HUDEP-2 (cell line): ENCODE measurements around the gene SEC14L5.
A peak's percentile ranks its signal among the peaks of the same experiment; 100 is the strongest.

Experiments used
- DNase-seq, 76 experiments: peaks; one replicate each; lab custom pipeline; 2025; ENCODE audit not compliant: unreplicated experiment in 76 of 76; lab: John Stamatoyannopoulos, UW

The SEC14L5 gene

GRCh38 chr16:5007256-5007655 lies 49.1 kb downstream of the SEC14L5 start:
- no peak for DNase-seq

GRCh38 chr16:5008311-5008731 lies 50.2 kb downstream of the SEC14L5 start:
- no peak for DNase-seq

GRCh38 chr16:5010576-5011329 lies 52.6 kb downstream of the SEC14L5 start:
- DNase-seq, result peak in 1 of 76 experiments; percentile 6

GRCh38 chr16:5011637-5012036 lies 53.5 kb downstream of the SEC14L5 start:
- DNase-seq, result no peak

- DNase-seq, result no peak
These were observed 54.8 kb downstream of the SEC14L5 start for GRCh38 chr16:5012887-5013286.

GRCh38 chr16:5015351-5015750 lies 57.2 kb downstream of the SEC14L5 start:
- DNase-seq, result no peak

GRCh38 chr16:5015887-5016286 lies 57.8 kb downstream of the SEC14L5 start:
- no peak for DNase-seq

- no peak for DNase-seq
These were observed 59.0 kb downstream of the SEC14L5 start for GRCh38 chr16:5016967-5017677.

GRCh38 chr16:5017678-5017969 lies 59.5 kb downstream of the SEC14L5 start:
- DNase-seq, result no peak

GRCh38 chr16:5018793-5019192 lies 60.7 kb downstream of the SEC14L5 start:
- DNase-seq, result no peak

GRCh38 chr16:5019775-5020174 lies 61.6 kb downstream of the SEC14L5 start:
- DNase-seq, result no peak

- no peak for DNase-seq
These were observed 62.4 kb downstream of the SEC14L5 start for GRCh38 chr16:5020551-5020950.

- no peak for DNase-seq
These were observed 64.4 kb downstream of the SEC14L5 start for GRCh38 chr16:5022521-5022920.

GRCh38 chr16:5024632-5025031 lies 66.5 kb downstream of the SEC14L5 start:
- peak in 4 of 76 experiments; percentile 1 to 20 (median 6) for DNase-seq

GRCh38 chr16:5025171-5025632 lies 67.1 kb downstream of the SEC14L5 start:
- DNase-seq, result peak in 1 of 76 experiments; percentile 12

- no peak for DNase-seq
These were observed 68.5 kb downstream of the SEC14L5 start for GRCh38 chr16:5026664-5027063.

GRCh38 chr16:5027086-5027485 lies 69.0 kb downstream of the SEC14L5 start:
- DNase-seq, result no peak

- no peak for DNase-seq
These were observed 69.6 kb downstream of the SEC14L5 start for GRCh38 chr16:5027575-5028235.

- no peak for DNase-seq
These were observed 70.9 kb downstream of the SEC14L5 start for GRCh38 chr16:5028950-5029475.

GRCh38 chr16:5030251-5030870 lies 72.2 kb downstream of the SEC14L5 start:
- DNase-seq, result no peak

- DNase-seq, result no peak
These were observed 73.5 kb downstream of the SEC14L5 start for GRCh38 chr16:5031601-5032000.
